Measurements from ENCODE around the gene SCGB1C1.
A peak's percentile ranks its signal among the peaks of the same experiment; 100 is the strongest.
"Not testable (repeated sequence)": the region's sequence is repeated elsewhere in the genome, so short reads cannot be mapped to it uniquely, and the experiment has no call there.

The SCGB1C1 gene

GRCh38 chr11:218815-219593 is 26.1 kb downstream of the SCGB1C1 start:
- no peak for DNase-seq

GRCh38 chr11:220641-221215 is 27.9 kb downstream of the SCGB1C1 start:
- DNase-seq, result not testable (repeated sequence)

GRCh38 chr11:221539-221938 is 28.7 kb downstream of the SCGB1C1 start:
- DNase-seq, result no peak

GRCh38 chr11:221998-222789 is 29.3 kb downstream of the SCGB1C1 start:
- DNase-seq, result no peak

GRCh38 chr11:223026-223789 is 30.3 kb downstream of the SCGB1C1 start:
- DNase-seq, result no peak

- no peak for DNase-seq
Observed at GRCh38 chr11:223884-224283, 31.0 kb downstream of the SCGB1C1 start.

GRCh38 chr11:224424-224823 is 31.5 kb downstream of the SCGB1C1 start:
- no peak for DNase-seq

GRCh38 chr11:225734-226453 is 33.0 kb downstream of the SCGB1C1 start:
- no peak for DNase-seq

- no peak for DNase-seq
Observed at GRCh38 chr11:227824-228379, 35.0 kb downstream of the SCGB1C1 start.

- no peak for DNase-seq
Observed at GRCh38 chr11:230431-230830, 37.6 kb downstream of the SCGB1C1 start.

GRCh38 chr11:232783-233565 is 40.1 kb downstream of the SCGB1C1 start:
- no peak for DNase-seq

- no peak for DNase-seq
Observed at GRCh38 chr11:235180-235579, 42.3 kb downstream of the SCGB1C1 start.

GRCh38 chr11:235609-235996 is 42.7 kb downstream of the SCGB1C1 start:
- no peak for DNase-seq

GRCh38 chr11:235997-236773 is 43.3 kb downstream of the SCGB1C1 start, which contains the start of gene SIRT3:
TSS of gene SIRT3 (minus strand) at chr11:236342. CDS start at chr11:236328, 14 bp downstream.
- DNase-seq, result peak; percentile 82

GRCh38 chr11:236774-237767 is 44.2 kb downstream of the SCGB1C1 start, which contains the start of gene PSMD13:
TSS of gene PSMD13 (plus strand) at chr11:236976. CDS start at chr11:237050, 74 bp downstream.
- DNase-seq, result peak; percentile 81

- not testable (repeated sequence) for DNase-seq
Observed at GRCh38 chr11:238346-238745, 45.5 kb downstream of the SCGB1C1 start.

- DNase-seq, result no peak
Observed at GRCh38 chr11:240315-240714, 47.4 kb downstream of the SCGB1C1 start.

- no peak for DNase-seq
Observed at GRCh38 chr11:241634-242033, 48.8 kb downstream of the SCGB1C1 start.

Data from T-helper 9 cell (primary cell).